NOMO-1 (cell line): Measurements from ENCODE around the gene SKAP2.

Source experiments
- DNase-seq, 2 experiments: peaks; one replicate each; lab custom pipeline; 2025; ENCODE audit not compliant: unreplicated experiment in 2 of 2; lab: John Stamatoyannopoulos, UW

Gene SKAP2

DNA sequence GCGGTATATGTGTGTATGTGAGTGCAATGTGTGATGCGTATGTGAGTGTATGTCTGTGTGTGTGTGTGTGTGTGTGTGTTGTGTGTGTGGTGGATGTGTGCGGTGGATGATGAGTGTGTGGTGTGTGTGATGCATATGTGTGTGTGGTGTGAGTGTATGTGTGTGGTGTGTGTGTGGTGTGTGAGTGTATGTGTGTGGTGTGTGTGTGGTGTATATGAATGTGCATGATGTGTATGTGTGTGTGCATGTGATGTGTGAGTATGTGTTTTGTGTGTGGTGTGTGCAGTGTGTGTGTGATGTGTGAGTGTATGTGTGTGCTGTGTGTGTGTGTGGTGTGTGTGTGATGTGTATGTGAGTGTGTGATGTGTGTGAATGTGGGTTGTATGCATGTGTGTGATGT lies 222.0 kb downstream of the SKAP2 start:
- DNase-seq: no peak

DNA sequence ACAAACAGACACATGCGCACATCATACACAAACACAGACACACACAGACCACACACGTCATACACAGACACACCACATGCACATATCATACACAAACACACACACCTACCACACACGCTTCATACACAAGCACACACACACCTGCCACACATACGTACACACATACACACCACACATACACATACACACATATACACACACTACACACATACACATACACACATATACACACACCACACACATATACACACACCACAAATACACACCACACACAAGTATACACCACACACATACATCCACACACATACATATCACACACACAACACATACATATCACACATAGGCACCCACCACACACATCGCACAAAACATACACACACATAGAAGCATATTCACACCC lies 224.7 kb downstream of the SKAP2 start:
- DNase-seq: no peak

DNA sequence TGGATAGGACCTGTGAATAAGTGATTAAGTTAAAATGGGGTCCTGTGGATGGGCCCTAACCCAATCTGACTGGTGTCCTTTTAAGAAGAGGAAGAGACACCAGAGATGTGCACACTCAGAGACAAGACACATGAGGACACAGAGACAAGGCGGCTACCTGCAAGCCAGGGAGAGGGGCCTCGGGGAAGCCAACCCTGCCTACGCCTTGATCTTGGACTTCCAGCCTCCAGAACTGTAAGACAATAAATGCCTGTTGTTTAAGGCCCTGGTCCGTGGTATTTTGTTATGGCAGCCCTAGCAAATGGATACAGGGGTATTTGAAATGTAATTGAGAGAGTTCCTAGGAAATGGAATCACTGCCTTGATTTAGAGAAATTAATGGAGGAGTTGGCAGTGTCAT lies 225.3 kb downstream of the SKAP2 start:
- DNase-seq: no peak

DNA sequence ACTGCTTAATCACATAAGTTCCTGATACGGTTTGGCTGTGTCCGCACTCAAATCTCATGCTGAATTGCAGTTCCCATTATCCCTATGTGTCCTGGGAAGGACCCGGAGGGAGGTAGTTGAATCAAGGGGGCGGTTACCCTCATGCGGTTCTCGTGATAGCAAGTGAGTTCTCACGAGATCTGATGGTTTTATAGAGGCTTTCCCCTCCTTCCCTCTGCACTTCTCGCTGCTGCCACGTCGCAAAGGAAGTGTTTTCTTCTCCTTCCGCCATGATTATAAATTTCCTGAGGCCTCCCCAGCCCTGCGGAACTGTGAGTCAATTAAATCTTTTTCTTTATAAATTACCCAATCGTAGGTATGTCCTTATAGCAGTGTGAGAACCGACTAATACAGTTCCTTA lies 226.2 kb downstream of the SKAP2 start:
- DNase-seq: no peak

DNA sequence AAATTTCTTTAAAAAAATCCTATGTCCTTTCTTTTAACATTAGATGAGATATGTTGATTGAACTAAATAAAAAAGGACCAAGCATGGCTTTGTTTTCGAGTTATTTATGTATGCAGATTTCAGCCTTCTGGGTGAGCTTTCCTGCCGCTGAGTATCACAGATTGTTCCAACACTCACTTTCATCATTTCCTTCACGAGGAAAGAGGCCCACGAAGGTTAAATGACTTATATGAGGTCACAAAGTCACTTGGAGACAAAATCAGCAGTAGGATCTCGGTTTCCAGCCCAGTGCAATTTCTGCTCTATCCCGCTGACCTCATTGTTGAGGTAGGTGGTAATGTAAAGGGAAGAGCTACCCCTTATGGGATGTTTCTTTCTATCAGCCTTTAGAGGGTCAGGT lies 226.8 kb downstream of the SKAP2 start:
- DNase-seq: no peak

DNA sequence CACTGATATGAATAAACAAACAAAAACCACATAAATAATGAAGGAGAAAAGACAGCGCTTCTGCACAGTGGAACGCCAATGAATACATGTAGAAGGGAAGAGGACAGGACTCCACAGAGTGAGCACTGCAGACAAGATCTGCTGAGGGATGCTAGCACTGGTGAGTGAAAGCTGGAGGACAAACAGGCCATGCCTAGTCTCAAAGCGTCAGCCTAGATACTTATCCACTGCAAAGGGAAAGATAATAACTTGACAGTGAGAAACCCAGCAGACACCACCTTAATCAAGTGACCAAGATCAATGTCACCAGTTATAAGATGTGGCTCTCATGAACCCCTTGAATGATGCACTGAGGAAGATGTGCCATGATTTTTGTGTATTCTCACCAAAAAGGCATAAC lies 227.6 kb downstream of the SKAP2 start:
- DNase-seq: no peak

DNA sequence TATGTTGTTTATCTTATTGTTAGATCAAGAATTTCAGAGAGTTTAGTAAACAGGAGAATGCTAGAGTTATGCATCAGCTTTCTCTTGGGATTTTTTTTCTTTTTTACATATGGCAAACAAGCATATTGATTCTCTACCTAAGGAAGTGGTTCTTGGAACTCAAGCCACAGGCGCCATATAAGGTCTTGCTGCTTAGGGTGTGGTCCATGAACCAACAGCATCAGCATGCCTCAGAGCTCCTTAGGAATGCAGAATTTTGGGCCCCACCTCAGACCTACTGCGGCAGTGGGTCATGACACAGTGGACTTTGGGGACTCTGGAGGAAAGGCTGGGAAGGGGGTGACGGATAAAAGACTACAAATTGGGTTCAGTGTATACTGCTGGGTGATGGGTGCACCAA lies 230.8 kb downstream of the SKAP2 start:
- DNase-seq: no peak

DNA sequence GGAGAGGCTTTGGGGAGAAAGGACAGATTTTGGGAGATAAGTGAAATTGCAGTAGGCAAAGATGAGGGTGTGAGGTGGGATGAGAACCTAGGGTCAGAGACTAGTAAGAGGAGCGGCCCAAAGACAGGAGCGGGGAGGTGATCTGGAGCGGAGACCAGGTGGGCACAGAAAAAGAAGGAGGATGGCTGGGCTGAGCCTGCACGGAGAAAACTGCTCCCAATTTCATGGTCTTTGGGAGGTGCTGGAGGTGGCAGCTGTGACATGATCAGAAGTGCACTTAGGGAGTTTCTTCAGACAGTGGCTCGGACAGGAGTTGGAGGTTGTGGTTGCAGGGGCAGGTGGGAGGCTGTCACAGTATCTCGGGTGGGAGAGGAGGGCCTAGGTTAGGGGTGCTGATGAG lies 232.8 kb downstream of the SKAP2 start:
- no peak for DNase-seq

DNA sequence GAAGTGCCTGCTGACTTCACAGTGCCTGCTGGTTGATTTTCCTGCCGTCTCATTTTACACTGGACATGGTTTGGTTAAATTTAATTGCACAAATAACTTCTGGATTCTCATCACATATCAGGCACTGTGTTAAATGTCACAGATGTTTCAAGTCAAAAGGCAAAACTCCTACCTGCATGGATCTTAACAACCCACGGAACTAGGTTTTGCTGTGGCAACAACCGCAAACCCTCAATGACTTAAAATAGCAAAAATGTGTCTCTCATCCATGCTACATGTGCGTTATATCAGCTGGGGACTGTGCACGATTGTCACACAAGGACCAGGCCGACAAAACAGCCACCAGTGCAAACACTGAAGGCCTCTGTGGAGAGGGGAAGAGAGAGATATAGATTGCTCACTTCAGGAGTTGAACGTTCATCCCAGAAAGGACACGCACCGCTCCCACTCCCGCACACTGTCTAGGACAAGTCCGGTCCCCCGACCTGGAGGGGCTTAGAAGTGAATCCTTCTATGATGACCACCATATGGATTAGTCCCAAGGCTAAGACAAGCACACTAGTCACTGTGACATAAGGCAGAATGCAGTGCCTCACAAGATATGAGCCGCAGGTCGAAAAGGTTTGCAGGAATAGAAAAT lies 233.3 kb downstream of the SKAP2 start:
- DNase-seq: no peak

DNA sequence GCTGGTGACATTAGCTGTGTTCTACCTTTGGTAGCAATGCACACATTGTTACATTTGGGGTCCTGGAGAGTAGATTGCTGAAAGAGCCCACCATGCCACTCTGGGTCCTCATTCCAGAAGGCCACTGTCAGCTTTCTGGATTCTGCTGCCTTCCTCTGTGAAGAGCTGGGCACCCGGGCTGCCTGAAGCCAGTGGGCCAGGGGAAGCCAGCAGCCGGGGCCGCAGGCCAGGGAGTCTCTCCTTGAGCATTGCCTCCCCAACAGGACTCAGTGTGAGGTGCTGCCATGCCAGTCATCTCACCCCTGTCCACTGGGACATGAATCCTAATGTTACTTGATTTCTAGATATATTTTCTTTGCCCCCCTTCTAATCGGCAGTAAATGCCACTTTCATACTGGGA lies 234.0 kb downstream of the SKAP2 start:
- no peak for DNase-seq

DNA sequence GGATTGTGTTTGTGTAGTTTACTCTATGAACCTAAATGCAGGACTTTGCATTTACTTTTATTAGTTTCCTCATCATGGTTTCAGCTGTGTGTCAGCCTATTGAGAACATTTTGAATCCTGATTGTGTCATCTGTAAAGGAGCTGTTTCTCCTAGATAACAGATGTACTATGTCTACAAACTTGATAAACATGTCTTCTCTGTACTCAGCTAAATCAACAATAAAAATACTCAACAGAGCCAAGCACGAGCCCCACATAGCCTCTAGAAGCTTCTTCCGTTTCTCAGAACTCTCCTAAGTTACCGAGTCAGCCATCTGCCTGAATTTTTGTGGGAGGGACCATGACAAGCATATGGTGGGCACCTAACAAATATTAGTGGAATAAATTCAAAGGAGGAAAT lies 234.7 kb downstream of the SKAP2 start:
- no peak for DNase-seq

DNA sequence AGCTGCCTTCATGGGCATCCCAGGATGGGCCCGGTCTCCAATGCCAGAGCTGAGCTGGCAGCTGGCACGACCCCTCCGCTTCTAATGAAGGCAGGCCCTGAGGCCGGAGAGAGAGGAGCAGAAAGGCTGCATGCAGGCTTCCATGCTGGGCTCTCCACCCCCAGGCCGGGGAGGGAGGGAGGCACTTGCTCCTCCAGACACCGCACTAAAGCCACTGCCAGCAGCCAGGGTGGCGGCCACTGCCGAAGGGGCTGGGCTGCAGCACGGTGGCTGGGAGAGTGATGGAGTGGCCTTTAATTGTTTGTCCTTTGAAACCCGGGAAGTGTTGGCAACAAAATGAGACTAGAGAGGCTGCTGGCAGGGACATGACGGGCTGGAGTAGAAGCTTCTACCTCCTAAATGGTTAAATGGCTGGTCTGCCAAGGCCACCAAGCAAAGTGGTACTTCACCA lies 236.5 kb downstream of the SKAP2 start:
- DNase-seq: no peak

DNA sequence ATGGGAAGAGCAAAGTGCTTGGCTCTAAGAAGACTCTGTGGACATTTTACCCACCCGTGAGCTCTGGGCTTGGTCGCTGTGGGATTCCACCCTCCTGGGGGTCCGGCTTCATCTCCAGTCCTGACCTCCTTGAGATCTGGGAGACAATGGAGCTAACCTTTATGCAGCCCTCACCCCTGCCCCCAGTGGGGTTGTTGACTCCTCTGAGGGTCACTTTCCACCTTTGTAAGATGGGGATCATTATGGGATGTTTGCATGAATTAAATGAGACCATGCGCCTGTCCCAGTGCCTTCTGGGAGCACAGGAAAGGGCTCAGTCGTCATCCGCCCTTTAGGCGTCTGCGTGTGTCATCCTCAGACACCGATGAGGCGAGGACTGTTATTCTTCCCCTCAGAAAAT lies 237.2 kb downstream of the SKAP2 start:
- no peak for DNase-seq

DNA sequence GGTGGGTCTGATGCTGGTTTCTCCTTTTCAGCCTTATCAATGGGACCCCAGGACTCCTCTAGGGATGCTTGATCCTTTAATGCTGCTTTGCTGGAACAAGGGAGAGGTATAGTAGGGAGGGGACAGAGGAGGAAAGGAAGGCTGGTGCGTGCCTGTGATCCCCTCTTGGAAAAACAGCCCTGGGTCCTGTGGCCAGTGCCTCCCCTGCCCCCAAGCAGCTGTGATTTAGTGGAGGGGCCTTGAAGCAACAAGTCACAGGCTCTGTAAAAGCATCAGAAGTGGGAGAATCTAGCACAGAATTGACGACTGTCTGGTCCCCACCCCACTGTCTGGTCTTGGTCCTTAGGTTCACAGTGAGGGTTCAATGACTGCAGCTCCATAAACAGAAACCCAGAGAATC lies 237.7 kb downstream of the SKAP2 start:
- no peak for DNase-seq

DNA sequence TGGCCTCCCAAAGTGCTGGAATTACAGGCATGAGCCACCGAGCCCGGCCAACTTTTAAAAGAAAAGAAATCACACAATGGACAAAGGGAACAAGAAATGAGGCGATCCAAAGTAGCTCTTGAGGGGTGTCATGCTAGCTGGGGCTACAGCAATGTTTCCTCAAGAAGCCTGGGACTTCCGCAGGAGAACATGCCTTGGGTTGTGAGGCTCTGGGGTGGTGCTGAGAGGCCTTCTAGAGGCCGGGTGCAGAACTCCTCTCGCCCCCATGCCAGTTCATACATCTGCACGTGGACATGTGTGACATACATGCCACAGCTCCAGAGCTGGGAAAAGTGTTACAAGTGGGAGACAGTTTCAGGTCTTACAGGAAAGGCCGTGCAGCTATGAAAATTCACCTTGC lies 238.2 kb downstream of the SKAP2 start:
- no peak for DNase-seq

DNA sequence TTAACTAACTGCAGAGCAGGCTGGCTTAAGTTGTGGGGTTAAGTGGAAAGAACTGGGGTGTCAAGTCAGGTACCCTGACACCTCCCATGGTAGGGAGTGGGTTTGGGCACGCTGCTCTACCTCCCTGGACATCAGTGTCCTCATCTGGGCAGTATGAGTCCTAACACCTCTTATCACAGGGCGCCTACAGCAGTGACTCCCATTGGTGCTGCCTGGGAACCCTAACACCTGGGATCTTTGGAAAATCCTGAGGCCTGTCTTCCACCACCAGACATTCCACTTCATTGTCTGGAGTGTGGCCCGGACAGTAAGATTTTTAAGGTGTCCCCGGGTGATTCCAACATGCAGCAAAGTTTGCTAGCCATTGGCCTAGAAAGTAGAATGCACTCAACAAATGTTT lies 239.1 kb downstream of the SKAP2 start:
- DNase-seq: no peak

DNA sequence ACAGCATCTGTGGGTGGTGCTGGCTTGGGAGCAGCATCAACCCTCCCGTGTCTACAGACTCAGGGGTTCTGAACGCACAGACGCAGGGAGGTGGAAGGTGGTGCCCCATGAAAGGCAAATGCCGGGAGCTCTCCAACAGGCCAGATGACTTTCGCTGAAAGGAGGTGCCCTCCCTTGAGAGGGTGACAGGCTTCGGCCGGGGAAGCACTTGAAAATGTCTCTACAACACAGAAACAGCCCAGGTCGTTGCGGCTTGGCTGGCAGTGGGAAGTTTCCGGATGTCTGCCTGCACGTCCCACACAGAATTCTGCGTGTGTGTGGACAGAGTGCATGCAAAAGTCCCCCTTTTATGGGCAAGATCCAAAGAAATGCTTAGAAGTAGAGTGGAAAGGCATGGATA lies 239.6 kb downstream of the SKAP2 start:
- DNase-seq: no peak

DNA sequence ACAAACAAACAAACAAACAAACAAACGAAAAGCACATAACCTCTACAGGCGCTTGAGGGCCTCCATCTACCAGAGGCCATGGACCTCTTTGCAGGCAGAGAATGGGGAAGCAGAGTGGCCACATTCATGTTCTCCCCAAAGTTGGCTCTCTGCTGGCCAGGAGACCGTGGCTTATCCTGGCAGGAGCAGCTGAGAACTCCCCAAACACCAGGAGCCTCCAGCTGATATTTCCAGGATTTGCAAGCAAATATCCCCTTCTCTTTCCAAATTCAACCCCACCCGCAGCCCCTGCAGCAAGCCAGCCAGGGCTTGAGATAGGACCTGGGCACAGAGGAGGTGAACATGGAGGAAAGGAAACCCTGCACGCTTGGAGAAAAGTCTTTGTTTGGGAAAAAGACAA lies 240.0 kb downstream of the SKAP2 start:
- no peak for DNase-seq

DNA sequence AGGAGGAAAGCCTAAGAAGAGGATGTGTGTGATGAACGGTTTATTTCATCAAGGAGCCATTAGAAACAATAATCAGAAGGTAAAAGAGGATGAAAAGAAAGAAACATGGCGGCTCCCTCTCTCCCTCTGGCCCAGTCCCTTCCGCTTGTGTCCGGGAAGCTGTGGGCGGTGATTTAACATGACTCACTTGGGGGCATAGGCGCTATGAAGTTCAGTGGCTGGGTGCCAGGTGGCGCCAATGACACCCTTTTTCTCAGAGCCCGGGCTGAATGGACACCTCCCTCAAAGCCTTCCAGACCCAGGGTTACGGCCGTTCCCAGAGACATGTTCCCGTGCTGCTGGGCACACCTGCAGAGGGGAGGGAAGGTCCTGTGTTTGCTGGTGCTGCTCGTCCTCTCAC lies 244.0 kb downstream of the SKAP2 start:
- DNase-seq: peak; percentile 1

DNA sequence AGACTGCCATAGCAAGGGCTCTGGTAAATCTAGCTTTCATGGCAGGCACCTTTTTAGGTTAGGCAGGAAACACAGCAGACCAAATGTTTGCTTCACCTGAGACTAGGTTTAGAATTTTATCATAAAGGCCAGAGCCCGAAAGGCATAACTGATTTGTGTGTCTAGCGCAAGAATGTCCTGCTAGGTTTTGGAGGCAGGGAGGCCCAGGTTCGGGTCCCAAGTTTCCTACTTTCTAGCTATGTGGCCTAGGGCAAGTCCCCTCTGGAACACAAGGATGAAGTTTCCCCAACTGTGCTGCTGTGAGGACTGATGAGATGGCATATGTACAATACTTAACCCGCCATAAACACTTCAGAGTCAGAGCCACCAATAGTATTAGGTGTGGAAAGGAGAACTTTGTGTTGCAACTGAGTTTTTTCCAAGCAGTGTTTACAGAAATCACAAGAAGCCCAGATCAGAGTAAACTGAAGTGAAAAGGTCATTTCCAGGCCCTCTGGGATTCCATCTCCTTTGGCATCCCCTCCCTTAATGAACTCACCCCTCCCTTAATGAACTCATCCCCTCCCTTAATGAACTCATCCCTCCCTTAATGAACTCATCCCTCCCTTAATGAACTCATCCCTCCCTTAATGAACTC lies 244.9 kb downstream of the SKAP2 start:
- DNase-seq: no peak

DNA sequence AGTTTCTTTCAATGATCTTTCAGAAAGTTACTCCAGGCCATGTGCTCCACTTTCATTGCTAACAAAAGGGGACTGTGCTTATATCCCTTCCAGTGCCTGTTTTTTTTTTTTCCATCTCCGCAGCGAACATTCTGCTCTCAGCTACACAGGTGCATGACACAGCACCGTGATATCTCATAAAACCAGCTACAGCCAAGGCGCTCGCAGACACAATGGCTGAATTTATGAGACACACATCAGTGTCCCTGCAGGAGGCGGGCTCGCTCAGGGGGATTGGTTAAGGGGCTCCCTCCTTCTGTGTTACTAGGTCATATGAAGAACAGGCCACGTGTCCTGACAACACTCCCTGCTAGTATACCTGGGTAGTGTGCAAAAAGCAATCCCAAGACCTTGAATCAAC lies 245.5 kb downstream of the SKAP2 start:
- no peak for DNase-seq

DNA sequence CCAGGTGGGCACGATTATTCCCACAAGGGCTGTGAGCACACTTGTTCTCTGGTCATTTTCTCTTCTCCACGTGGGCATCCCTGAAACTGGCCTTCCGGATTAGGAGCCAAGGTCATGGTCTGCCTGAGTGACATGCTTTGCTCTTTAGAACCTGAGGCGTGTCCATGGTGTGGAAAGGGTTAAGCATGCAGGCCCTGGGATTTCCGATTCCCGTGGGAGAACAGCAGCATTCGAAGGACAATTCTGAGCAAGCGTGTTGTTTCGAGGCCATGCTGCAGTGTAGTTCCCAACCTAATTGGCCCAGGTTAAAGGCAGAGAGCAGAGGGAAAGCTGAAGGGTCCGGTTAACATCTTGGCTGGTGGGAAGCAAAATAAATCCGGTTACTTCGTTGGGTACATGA lies 245.9 kb downstream of the SKAP2 start:
- no peak for DNase-seq
